Measurements from ENCODE around the gene CDYL. TPM values are rescaled to one million over a fixed set of nuclear protein-coding genes. Genes with fewer than 3 reads are reported as not detected.

Gene CDYL
- 26.9 and 30.6 TPM in 2 replicates for total RNA-seq

DNA sequence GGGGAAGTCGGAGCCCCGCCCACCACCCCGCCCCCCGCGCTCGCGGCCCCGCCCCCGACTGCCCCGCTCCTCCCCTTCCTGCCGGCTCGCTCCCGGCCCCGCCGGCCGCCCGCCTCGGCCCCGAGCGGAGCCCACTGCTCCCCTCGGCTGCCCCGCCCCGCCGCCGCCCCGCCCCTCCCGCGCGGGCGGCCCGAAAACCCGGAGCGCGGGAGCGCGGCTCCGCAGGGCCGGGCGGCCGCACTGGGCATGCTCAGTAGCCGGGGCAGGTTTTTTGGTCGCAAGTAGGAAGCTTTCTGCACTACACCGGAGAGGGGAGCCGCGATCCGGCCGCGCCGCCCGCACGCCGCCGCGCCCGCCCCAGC is at the start of gene CDYL:
Gene CDYL, plus strand, starts transcription at position 274 of the 362 bp plus-strand sequence. CDS start 380 bp downstream, outside the sequence.
- intact Hi-C loops (cut with micrococcal nuclease): loop anchor here (1.0 to 5.0 kb wide), 5 partner anchors 131 to 754 kb away; partner anchors contain the start of genes FARS2, LYRM4 and RPP40

DNA sequence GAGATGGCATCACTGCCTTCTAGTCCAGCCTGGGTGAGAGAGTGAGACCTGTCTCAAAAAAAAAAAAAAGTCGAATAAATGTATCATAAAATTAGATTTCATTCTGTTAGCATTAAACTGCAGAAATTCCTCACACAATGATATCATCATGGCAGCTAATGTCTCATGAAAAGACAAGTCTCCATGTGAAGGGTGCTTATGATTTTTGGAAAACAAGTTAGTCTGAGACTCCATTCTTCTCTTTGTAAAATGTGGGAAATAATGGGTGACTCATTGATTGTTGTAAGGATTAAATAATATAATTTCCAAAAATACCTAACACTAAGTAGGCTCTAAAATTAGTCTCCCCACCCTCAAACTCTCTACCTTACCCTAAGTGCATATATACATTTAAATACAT is 49.6 kb upstream of the CDYL start:
- intact Hi-C loops (cut with micrococcal nuclease): no loop called here

DNA sequence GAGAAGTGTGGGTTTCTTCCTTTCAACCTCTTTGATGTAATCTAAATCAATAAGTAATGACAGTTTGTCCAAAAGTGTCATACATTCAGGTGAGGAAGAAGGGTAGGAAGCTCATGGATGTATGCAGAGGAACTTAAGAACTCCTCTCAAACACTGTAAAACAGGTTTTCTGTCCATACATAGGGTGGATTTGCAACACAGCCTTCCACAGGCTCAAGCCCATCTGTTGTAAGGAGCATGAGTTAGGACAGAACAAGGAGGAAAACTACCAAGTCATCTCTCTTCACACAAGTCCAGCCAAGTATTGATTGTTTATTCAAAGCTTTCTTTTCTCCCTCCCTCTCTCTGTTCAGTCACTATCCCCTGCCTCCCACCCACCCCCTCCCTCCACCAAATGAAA is 49.0 kb upstream of the CDYL start:
- intact Hi-C loops (cut with micrococcal nuclease): no loop called here

GRCh38 chr6:4727671-4728435 is 48.4 kb upstream of the CDYL start:
- intact Hi-C loops (cut with micrococcal nuclease): no loop called here

DNA sequence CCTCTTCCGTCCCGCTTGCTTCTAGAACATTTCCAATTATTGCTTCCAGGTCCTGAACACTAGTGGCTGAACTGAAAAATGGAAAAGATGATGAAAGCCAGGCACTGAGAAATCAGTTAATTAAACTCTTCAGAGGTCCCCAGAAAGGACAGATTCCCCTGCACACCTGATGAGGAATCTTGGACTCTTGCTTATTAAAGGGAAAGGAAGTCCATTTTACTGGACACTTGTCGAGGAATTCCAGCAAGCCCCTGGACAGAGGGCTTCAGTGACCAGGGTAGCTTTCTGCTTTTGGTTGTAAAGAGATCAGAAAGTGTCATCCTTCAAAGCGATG is 47.8 kb upstream of the CDYL start:
- intact Hi-C loops (cut with micrococcal nuclease): no loop called here

DNA sequence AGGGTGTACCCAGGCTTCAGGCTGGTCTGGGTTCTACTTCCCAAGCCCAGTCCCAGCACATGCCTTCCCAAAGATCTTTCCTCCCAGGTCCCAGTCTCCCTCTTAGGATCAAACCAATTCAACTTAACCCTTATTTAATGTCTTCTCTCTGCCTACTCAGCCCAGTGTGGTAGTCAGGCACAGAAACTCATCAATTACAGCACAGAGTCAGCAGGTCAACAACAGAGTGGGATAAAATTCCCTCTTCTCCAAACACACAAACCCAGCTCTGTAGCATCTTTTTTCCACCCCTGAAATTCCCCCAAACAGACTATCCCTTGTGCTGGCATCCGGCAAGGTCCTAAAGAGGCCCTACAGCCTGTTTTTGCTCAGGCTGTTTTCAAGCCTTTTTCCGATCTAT is 47.3 kb upstream of the CDYL start:
- intact Hi-C loops (cut with micrococcal nuclease): no loop called here

GRCh38 chr6:4731996-4732395 is 44.2 kb upstream of the CDYL start:
- intact Hi-C loops (cut with micrococcal nuclease): no loop called here

DNA sequence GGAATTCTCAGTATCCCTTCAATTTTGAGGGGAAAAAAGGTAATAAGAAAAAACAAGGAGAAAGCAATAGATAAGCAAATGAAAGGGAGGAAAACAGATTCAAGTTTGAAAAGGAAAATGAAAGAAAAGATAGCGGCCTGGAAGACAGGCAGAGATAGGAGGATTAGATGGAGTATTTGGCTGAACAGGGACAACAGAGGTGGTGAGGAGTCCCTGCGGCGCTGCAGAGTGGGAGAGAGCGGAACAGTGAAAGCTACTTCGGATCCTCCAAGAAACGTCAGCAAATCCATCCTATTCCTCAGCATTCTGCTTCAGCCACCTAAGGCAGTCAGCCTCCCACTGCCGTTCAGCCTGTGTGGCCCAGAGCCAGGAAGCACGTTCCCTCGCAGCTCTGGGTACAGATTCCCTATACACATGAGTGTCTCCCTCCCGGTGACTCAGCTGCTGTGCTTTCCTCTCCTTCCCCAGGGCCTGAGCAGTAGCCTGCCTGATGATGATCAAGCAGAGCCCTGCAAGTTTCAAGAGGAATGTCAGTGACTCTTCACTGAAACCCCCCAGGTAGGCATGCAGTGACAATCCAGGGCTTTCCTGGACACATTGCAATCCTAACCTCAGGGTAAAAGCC is 43.4 kb upstream of the CDYL start:
- intact Hi-C loops (cut with micrococcal nuclease): no loop called here

DNA sequence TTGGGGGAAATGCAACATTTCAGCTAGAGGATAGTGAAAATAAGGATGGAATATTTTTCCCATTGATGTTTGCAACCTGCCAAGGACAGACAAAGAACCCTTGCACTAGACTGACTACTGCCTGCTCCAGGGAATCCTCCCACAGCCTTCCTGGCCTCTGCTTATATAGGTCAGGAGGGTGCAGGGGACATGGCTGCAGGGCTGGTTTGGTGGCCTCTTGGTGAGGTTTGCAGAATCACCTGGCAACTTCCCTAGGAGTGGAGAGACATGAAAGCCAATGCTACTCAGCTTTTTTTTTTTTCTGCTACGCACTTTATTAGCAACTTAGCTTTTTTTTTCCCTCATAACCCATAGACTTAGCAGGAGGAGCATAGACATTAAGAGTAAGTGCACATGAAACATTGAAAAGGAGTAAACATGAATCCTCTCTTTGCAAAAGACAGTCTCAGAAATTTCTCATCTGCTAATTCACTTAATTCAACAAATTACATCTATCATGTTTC is 39.8 kb upstream of the CDYL start:
- intact Hi-C loops (cut with micrococcal nuclease): no loop called here

DNA sequence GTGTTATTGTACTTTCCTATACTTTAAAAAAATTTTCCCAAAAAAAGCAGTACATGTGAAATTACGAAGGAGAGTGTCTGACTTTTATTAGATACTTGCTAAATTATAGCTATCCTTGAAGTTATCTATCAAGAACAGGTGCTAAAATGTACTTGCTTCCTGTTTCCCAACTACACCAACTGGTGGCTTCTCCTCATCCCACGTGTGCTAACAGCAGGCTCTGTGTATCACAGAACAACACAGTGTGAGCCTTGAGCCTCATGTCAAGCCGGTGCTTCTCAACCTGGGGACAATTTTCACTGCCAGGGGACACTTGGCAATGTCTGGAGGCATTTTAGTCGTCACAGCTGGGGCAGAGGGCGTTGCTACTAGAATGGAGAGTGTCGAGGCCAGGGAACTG is 36.2 kb upstream of the CDYL start:
- intact Hi-C loops (cut with micrococcal nuclease): no loop called here

GRCh38 chr6:4743062-4743461 is 33.1 kb upstream of the CDYL start:
- intact Hi-C loops (cut with micrococcal nuclease): no loop called here

- intact Hi-C loops (cut with micrococcal nuclease): no loop called here
These were observed 32.3 kb upstream of the CDYL start for GRCh38 chr6:4743926-4744325.

DNA sequence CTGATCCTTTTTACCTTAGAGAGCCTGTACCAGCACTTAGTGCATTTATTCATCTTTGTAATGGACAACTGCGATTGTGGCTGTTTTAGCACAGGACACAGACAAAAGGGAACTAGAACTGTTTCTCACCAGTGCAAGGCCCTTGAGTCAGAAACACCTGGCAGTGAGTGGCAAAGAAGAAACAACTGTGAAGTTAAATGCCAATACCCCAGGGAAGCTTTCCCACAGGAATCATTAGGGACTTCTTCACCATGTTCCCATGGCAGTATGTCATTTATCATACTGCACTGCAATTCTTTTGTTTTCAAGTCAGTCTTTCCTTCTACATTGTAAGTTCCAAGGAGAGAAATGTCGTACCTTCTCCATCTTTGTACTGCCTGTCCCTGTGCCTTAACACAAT is 28.6 kb upstream of the CDYL start:
- intact Hi-C loops (cut with micrococcal nuclease): no loop called here

DNA sequence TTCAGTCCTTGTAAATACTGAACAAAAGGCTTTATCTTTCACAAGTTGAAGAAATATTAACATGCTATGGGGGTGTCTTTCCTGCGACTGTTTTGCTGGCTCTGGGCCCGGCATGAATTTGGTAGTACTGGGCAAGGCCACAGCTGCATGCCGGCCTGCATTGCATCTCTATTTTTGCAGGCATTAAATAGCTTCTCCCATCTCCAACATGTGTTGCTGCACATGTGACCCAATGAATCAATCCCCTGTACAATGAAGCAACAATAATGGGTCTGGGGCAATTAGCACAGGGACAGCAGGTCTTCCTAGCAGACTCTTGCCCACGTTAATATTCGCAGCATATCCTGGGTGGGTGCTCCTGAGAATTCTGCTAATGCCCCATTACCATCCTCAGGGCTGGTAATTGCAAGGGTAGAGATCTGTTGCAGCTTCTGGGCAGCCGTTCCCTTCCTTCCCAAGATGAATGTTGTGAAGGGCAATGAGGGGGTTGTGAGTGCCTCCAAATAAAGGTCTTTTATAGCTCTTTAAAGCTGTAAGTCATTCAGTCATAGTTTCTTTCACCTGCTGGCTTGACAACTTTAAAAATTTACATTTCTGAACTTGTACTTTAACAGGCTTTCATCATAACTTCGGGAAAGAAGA is 24.3 kb upstream of the CDYL start:
- intact Hi-C loops (cut with micrococcal nuclease): no loop called here

DNA sequence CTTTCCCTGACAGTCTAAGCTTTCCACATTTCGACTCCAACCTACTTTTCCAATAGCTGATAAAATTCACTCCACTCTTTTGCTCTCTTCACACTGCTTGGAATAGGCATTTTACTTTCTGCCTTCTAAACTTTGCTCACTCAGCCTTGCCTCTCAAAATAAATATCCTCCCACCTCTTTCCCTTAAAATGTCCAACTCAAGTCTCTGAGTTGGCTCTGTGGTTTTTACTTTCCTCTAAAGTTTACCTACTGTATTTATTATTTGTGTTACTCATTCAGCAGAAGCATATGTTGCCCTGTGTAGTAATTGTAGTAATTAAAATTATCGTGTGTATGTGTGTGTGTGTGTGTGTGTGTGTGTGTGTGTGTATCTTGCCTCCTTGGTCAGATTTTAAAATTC is 20.0 kb upstream of the CDYL start:
- intact Hi-C loops (cut with micrococcal nuclease): no loop called here

DNA sequence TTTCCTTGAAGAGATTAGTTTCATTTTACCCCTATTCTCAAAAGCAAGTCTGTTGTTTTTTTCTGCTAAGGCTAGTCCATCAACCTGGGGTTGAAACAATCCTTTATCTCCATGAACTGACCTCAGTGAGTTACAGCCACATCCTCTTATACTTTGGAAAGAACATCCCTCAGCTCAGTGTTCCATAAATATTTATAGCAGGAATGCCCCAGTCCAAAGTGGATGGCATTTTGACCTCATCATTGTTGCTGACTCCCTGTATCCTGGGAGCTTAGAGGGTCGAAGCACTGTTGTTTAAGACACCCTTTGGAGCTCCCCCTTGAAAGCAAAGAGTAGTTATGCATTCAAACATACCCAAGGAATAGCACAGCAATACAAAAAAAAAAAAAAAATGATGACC is 16.2 kb upstream of the CDYL start:
- intact Hi-C loops (cut with micrococcal nuclease): no loop called here

DNA sequence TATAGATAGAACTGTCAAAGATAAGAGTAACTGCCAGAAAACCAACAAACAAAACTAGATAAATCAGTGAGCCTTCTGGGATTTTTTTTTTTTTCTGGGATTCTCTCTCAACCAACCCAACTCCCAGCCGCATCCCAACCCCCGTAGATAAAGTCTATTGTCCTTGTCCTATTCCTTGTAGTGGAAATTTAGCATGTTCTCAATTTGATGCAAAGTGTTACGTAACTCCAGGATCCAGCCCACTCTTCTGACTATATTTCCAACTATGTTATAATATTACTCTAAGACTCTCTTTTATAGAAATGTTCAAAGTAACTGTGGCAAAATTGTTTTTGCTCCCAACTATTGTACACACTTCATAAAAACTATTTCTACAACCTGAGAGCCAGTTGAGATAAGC is 15.4 kb upstream of the CDYL start:
- intact Hi-C loops (cut with micrococcal nuclease): no loop called here

GRCh38 chr6:4762294-4762693 is 13.9 kb upstream of the CDYL start:
- intact Hi-C loops (cut with micrococcal nuclease): no loop called here

- intact Hi-C loops (cut with micrococcal nuclease): no loop called here
These were observed 12.3 kb upstream of the CDYL start for GRCh38 chr6:4763921-4764320.

- intact Hi-C loops (cut with micrococcal nuclease): no loop called here
These were observed 7.4 kb upstream of the CDYL start for GRCh38 chr6:4768815-4769214.

GRCh38 chr6:4772750-4773149 is 3.5 kb upstream of the CDYL start:
- intact Hi-C loops (cut with micrococcal nuclease): no loop called here

GRCh38 chr6:4773181-4773580 is 3.0 kb upstream of the CDYL start:
- intact Hi-C loops (cut with micrococcal nuclease): no loop called here

- intact Hi-C loops (cut with micrococcal nuclease): no loop called here
These were observed 1.9 kb upstream of the CDYL start for GRCh38 chr6:4774296-4774695.
